HepG2 (cell line): ENCODE measurements around the gene COL8A1. TPM values are rescaled to one million over a fixed set of nuclear protein-coding genes. Genes with fewer than 3 reads are reported as not detected.

Experiments
- ATAC-seq: fragments of 200-7000 bp; cut with Tn5 transposase; 3 replicates; pipeline ENCODE4 v1.9.1; 2020; ENCODE audit warnings: mild to moderate bottlenecking, moderate library complexity
- BruUV-seq: library from RNA; stranded (reverse); fragments of 400-500 nt; replicated peaks from 2 replicates; lab custom pipeline; 2021; lab: Mats Ljungman, UMichigan
- CTCF ChIA-PET: fragments of 300-600 bp; formaldehyde crosslinking; extraction: SDS; loops from one replicate; lab custom pipeline; 2021; ENCODE audit warnings: low total read pairs, inconsistent platforms, low intra/inter-chr PET ratio; lab: Yijun Ruan, JAX
- POLR2A ChIA-PET: fragments of 350-600 bp; sonication (Branson Sonifier 250); formaldehyde crosslinking; loops from one replicate; lab custom pipeline; 2020; ENCODE audit warnings: antibody characterized with exemption, inconsistent platforms; lab: Yijun Ruan, JAX
- DNase-seq: peaks from one replicate; pipeline ENCODE4 v3.0.0-alpha.2; 2015; ENCODE audit warnings: low spot score
- FAIRE-seq: peaks from 3 replicates; lab custom pipeline; 2011; peaks lifted over from hg19 to GRCh38; lab: Jason Lieb, UNC
- H2AFZ ChIP-seq: one replicate; pipeline ENCODE4 v1.6.1; 2011; ENCODE audit warnings: low read length, inconsistent platforms
- H3K27ac ChIP-seq: fragments of 300-600 bp; 3 replicates; pipeline ENCODE4 v1.8.0; 2011; ENCODE audit warnings: mixed run types, mild to moderate bottlenecking, mixed read lengths, low read length, inconsistent platforms; ENCODE audit not compliant: insufficient read depth; ENCODE audit errors: extremely low read length
- H3K27me3 ChIP-seq, 2 experiments: fragments of 200-600 bp in 1 of 2; 2 replicates in 1 of 2; 3 replicates in 1 of 2; pipeline versions ENCODE4 v1.6.0 to v1.8.0; 2011; ENCODE audit warnings: low read length in 2 of 2, mild to moderate bottlenecking in 2 of 2, moderate library complexity in 2 of 2, inconsistent platforms in 1 of 2; ENCODE audit not compliant: insufficient read depth in 2 of 2, control insufficient read depth in 1 of 2
- H3K36me3 ChIP-seq, 2 experiments: fragments of 200-600 bp in 1 of 2; replicated peaks in 1 of 2; 2 replicates in 1 of 2; 3 replicates in 1 of 2; pipeline versions ENCODE4 v1.5.1 to v1.8.0; 2011; ENCODE audit warnings: low read length in 2 of 2, inconsistent platforms in 1 of 2; ENCODE audit not compliant: insufficient read depth in 2 of 2, control insufficient read depth in 1 of 2
- H3K4me1 ChIP-seq: 2 replicates; pipeline ENCODE4 v1.5.1; 2012; ENCODE audit warnings: low read length, inconsistent platforms; ENCODE audit not compliant: insufficient read depth
- H3K4me2 ChIP-seq: 2 replicates; pipeline ENCODE4 v1.6.0; 2011; ENCODE audit warnings: low read depth, low read length, inconsistent platforms
- H3K4me3 ChIP-seq, 3 experiments: fragments of 200-600 bp in 1 of 3; sonication (generic), shearing (Covaris generic) in 1 of 3; replicated peaks in 1 of 3; 2 replicates each; pipeline ENCODE4 v1.5.1; 2011 to 2016; ENCODE audit warnings: low read length in 3 of 3, inconsistent platforms in 2 of 3, low read depth in 2 of 3, mild to moderate bottlenecking in 2 of 3, control low read depth in 1 of 3, mixed read lengths in 1 of 3; ENCODE audit not compliant: insufficient read depth in 1 of 3
- H3K79me2 ChIP-seq: one replicate; pipeline ENCODE4 v1.6.1; 2011; ENCODE audit warnings: low read length, inconsistent platforms; ENCODE audit not compliant: insufficient read depth
- H3K9ac ChIP-seq: 2 replicates; pipeline ENCODE4 v1.6.0; 2011; ENCODE audit warnings: mild to moderate bottlenecking, low read depth, low read length, inconsistent platforms; ENCODE audit not compliant: insufficient read depth
- H3K9me3 ChIP-seq: 2 replicates; pipeline ENCODE4 v1.5.1; 2012; ENCODE audit warnings: mild to moderate bottlenecking, low read length
- H4K20me1 ChIP-seq: 2 replicates; pipeline ENCODE4 v1.6.0; 2011; ENCODE audit warnings: inconsistent platforms, mild to moderate bottlenecking, low read length, moderate library complexity; ENCODE audit not compliant: insufficient read depth
- FOXO1 ChIP-seq: sonication (generic); formaldehyde crosslinking; IDR thresholded peaks from 2 replicates; pipeline ENCODE4 v1.4.0; 2020; ENCODE audit warnings: missing genetic modification reagents
- MXD4 ChIP-seq: IDR thresholded peaks from 2 replicates; pipeline ENCODE4 v1.6.1; 2016; ENCODE audit warnings: mild to moderate bottlenecking, missing biosample characterization, missing genetic modification reagents
- NFKB2 ChIP-seq: sonication (generic); formaldehyde crosslinking; IDR thresholded peaks from 2 replicates; pipeline ENCODE4 v1.4.0; 2020; ENCODE audit warnings: missing genetic modification reagents, borderline replicate concordance
- YEATS2 ChIP-seq: sonication (generic); formaldehyde crosslinking; IDR thresholded peaks from 2 replicates; pipeline ENCODE4 v1.4.0; 2020; ENCODE audit warnings: missing genetic modification reagents, borderline replicate concordance
- ZBTB38 ChIP-seq: sonication (generic); formaldehyde crosslinking; IDR thresholded peaks from 2 replicates; pipeline ENCODE4 v1.5.1; 2020; ENCODE audit warnings: mild to moderate bottlenecking, missing genetic modification reagents
- ZBTB7A ChIP-seq: sonication (generic); formaldehyde crosslinking; IDR thresholded peaks from 2 replicates; pipeline ENCODE4 v1.8.0; 2022; ENCODE audit warnings: mild to moderate bottlenecking, missing genetic modification reagents
- ZNF160 ChIP-seq: sonication (generic); formaldehyde crosslinking; IDR thresholded peaks from 2 replicates; pipeline ENCODE4 v1.8.0; 2022; ENCODE audit warnings: mild to moderate bottlenecking, inconsistent platforms, missing genetic modification reagents
- ZNF205 ChIP-seq: IDR thresholded peaks from 2 replicates; pipeline ENCODE4 v1.6.1; 2018; ENCODE audit warnings: missing biosample characterization, missing genetic modification reagents
- ZNF768 ChIP-seq: sonication (generic); formaldehyde crosslinking; IDR thresholded peaks from 2 replicates; pipeline ENCODE4 v1.4.0; 2020; ENCODE audit warnings: missing genetic modification reagents
- WGBS: methylation state at CpG from one replicate; pipeline ENCODE4 v1.1.6; 2017; ENCODE audit warnings: low lambda C conversion rate; 5-methylcytosine and 5-hydroxymethylcytosine counted together
- in situ Hi-C: cut with HindIII; loops from 2 replicates; pipeline ENCODE4 v1.10.0; 2017; ENCODE audit warnings: low pct_unique_long_range_greater_than_20kb; ENCODE audit not compliant: extremely low pct_ligation_motif_present
- intact Hi-C: fragments of 100-400 bp; cut with micrococcal nuclease; formaldehyde crosslinking; loops from one replicate; pipeline ENCODE4 v1.10.0; 2022; ENCODE audit not compliant: unreplicated experiment
- polyA plus RNA-seq, 8 experiments: library from polyadenylated mRNA; depleted of rRNA in 3 of 8; stranded (reverse) in 7 of 8; unstranded in 1 of 8; fragments of >200 nt; fragmentation: Illumina TruSeq in 4 of 8; extraction: Trizol in 4 of 8; gene quantifications; 2 replicates each; pipeline versions ENCODE4 v1.2.1 to v1.2.3, GENCODE V29; 2011 to 2016; ENCODE audit warnings: low read depth in 4 of 8, missing spikeins in 1 of 8, mixed read lengths in 1 of 8; ENCODE audit not compliant: insufficient read depth in 1 of 8
- total RNA-seq, 5 experiments: library from RNA; depleted of rRNA; stranded (reverse); fragments of >200 nt; fragmentation: Illumina TruSeq; extraction: Trizol; gene quantifications; 2 replicates each; pipeline ENCODE4 v1.2.3, GENCODE V29; 2016; ENCODE audit warnings: low read depth in 1 of 5
- TF ChIP-seq, protein P1 (sequence below): sonication (generic); formaldehyde crosslinking; IDR thresholded peaks from 2 replicates; pipeline ENCODE4 v1.4.0; 2020; ENCODE audit warnings: missing genetic modification reagents
- TF ChIP-seq, protein P2 (sequence below): sonication (generic); formaldehyde crosslinking; IDR thresholded peaks from 2 replicates; pipeline ENCODE4 v1.4.0; 2020; ENCODE audit warnings: mild to moderate bottlenecking, missing genetic modification reagents, borderline replicate concordance
- TF ChIP-seq, protein P3 (sequence below): IDR thresholded peaks from 2 replicates; pipeline ENCODE4 v1.6.1; 2016
- TF ChIP-seq, protein P4 (sequence below): sonication (generic); formaldehyde crosslinking; IDR thresholded peaks from 2 replicates; pipeline ENCODE4 v1.5.1; 2020; ENCODE audit warnings: missing genetic modification reagents, mild to moderate bottlenecking, borderline replicate concordance

Gene COL8A1
- total and polyA plus RNA-seq, 2 of the 13 experiments (the other 11 are each of a cell fraction or from before 2014, with no cell fraction given), result not detected

DNA sequence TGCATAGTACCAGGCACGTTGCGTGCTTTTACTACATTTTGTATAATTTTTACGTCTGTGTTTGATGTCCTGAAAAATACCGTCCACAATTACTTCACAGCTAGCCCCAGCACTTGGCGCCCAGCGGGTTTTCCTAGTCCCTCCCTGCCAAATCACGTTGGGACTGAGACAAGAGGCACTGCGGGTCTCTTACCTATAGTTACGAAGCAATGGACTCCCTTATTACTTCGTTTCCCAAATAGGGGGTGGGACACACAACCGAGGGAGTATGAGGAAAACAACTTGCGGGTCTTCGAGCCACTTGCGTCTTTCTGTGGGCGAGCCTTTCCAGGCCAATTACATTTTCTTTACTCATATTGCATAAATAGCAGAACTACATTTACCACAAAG lies 178.6 kb downstream of the COL8A1 start (continued):
- 0 out of 2 replicates have a peak, but pooled peaks have one; percentile 7 for TF ChIP-seq ZNF205 (CRISPR knock-in tag)
- TF ChIP-seq ZBTB7A (CRISPR knock-in tag), result 0 out of 2 replicates have a peak, but pooled peaks have one; percentile 25

DNA sequence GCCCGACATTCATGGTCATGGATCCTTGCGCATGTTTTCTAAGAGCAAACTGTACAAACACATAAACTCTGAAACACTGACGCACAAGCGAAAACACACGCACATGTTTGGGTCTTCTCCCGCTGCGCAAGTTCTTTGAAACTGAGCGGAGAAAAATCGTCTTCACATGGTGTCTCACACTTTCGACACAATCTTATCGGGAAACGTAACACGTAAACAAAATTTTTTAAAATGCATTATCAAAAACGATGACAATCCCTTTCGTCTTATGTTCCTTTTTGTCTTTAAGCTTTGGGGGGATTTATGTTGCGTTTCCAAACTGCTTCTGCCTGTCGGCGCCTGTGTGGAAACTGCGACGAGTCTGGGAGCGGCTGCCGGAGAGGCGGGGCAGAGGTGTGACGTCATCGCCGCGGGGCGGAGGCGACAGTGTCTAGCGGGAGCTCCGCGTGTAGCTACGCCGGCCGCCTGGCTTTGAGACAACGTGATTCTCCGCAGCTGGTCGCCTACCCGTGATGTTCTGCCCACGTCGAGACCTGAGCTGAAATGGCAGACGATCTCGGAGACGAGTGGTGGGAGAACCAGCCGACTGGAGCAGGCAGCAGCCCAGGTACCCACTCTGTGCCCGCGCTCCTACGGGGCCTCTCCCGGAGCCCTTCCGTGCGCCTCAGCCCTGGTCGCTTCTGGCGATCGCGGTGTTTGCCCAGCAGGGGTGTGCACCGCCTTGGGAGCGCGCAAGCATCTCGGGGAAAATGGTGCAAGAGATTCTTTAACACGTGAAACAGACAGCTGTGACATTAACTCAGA lies 179.2 kb downstream of the COL8A1 start, which contains the start of gene CMSS1:
TSS of gene CMSS1 (plus strand) at position 426 of the 804 bp plus-strand sequence.
- BruUV-seq, result TSS peak; percentile 77
- FAIRE-seq (peak; percentile 56), DNase-seq (peak; percentile 77), ATAC-seq (peak; percentile 98)
- peaks cover 15% of the 10 kb centered on the region for H3K79me2 ChIP-seq
- H2AFZ ChIP-seq, result peak within 1 kb of the TSS; percentile 93
- in situ Hi-C loops, result loop anchor here (25.0 kb wide), 1 partner anchor 895 kb away; the partner anchor contains the start of gene TFG
- no peaks in the 10 kb centered on the region for H3K36me3 ChIP-seq
- H3K9me3 ChIP-seq, result no peaks in the 10 kb centered on the region
- intact Hi-C loops, result loop anchor here (10.0 kb wide), 1 partner anchor 897 kb away; no protein-coding TSS in a partner anchor
- peak within 1 kb of the TSS; percentile 83 for H3K9ac ChIP-seq
- CTCF ChIA-PET, result no interaction called here
- H3K4me1 ChIP-seq, result peaks cover 22% of the 10 kb centered on the region
- no peaks in the 10 kb centered on the region; a peak in 1 of 5 replicates for H3K27me3 ChIP-seq
- H3K4me2 ChIP-seq, result peak within 1 kb of the TSS; percentile 91
- WGBS, result 2% methylated on average over 37 of the region's 60 CpGs
- peak within 1 kb of the TSS; percentile 82 for H3K27ac ChIP-seq
- H3K4me3 ChIP-seq, result peak within 1 kb of the TSS; percentile 74 to 90 (median 86)
- POLR2A ChIA-PET, result interaction anchor here (0.6 to 1.3 kb wide), 5 partner anchors 15 to 584 kb away, joined by 3 to 5 read pairs (median 4); partner anchors contain the start of genes LNP1, TBC1D23 and TOMM70
- H4K20me1 ChIP-seq, result no peaks in the 10 kb centered on the region
- TF ChIP-seq ZNF160 (CRISPR knock-in tag) (peak; percentile 26; the same call in 1 of the 2 replicates), ZBTB38 (CRISPR knock-in tag) (no peak), FOXO1 (peak; percentile 51; the same call in 1 of the 2 replicates), MXD4 (CRISPR knock-in tag) (peak; percentile 97), YEATS2 (CRISPR knock-in tag) (peak; percentile 87; the same call in 1 of the 2 replicates), NFKB2 (CRISPR knock-in tag) (peak; percentile 69; the same call in 1 of the 2 replicates), ZNF768 (CRISPR knock-in tag) (peak; percentile 36; the same call in 1 of the 2 replicates)
- TF ChIP-seq, protein P1, sequence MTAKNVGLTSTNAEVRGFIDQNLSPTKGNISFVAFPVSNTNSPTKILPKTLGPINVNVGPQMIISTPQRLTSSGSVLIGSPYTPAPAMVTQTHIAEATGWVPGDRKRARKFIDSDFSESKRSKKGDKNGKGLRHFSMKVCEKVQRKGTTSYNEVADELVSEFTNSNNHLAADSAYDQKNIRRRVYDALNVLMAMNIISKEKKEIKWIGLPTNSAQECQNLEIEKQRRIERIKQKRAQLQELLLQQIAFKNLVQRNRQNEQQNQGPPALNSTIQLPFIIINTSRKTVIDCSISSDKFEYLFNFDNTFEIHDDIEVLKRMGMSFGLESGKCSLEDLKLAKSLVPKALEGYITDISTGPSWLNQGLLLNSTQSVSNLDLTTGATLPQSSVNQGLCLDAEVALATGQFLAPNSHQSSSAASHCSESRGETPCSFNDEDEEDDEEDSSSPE, result peak; percentile 97
- TF ChIP-seq, protein P2, sequence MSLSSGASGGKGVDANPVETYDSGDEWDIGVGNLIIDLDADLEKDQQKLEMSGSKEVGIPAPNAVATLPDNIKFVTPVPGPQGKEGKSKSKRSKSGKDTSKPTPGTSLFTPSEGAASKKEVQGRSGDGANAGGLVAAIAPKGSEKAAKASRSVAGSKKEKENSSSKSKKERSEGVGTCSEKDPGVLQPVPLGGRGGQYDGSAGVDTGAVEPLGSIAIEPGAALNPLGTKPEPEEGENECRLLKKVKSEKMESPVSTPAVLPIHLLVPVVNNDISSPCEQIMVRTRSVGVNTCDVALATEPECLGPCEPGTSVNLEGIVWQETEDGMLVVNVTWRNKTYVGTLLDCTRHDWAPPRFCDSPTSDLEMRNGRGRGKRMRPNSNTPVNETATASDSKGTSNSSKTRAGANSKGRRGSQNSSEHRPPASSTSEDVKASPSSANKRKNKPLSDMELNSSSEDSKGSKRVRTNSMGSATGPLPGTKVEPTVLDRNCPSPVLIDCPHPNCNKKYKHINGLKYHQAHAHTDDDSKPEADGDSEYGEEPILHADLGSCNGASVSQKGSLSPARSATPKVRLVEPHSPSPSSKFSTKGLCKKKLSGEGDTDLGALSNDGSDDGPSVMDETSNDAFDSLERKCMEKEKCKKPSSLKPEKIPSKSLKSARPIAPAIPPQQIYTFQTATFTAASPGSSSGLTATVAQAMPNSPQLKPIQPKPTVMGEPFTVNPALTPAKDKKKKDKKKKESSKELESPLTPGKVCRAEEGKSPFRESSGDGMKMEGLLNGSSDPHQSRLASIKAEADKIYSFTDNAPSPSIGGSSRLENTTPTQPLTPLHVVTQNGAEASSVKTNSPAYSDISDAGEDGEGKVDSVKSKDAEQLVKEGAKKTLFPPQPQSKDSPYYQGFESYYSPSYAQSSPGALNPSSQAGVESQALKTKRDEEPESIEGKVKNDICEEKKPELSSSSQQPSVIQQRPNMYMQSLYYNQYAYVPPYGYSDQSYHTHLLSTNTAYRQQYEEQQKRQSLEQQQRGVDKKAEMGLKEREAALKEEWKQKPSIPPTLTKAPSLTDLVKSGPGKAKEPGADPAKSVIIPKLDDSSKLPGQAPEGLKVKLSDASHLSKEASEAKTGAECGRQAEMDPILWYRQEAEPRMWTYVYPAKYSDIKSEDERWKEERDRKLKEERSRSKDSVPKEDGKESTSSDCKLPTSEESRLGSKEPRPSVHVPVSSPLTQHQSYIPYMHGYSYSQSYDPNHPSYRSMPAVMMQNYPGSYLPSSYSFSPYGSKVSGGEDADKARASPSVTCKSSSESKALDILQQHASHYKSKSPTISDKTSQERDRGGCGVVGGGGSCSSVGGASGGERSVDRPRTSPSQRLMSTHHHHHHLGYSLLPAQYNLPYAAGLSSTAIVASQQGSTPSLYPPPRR (CRISPR knock-in tag), result 0 out of 2 replicates have a peak, but pooled peaks have one; percentile 18
- TF ChIP-seq, protein P3, sequence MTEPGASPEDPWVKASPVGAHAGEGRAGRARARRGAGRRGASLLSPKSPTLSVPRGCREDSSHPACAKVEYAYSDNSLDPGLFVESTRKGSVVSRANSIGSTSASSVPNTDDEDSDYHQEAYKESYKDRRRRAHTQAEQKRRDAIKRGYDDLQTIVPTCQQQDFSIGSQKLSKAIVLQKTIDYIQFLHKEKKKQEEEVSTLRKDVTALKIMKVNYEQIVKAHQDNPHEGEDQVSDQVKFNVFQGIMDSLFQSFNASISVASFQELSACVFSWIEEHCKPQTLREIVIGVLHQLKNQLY (CRISPR knock-in tag), result 0 out of 2 replicates have a peak, but pooled peaks have one; percentile 4
- TF ChIP-seq, protein P4, sequence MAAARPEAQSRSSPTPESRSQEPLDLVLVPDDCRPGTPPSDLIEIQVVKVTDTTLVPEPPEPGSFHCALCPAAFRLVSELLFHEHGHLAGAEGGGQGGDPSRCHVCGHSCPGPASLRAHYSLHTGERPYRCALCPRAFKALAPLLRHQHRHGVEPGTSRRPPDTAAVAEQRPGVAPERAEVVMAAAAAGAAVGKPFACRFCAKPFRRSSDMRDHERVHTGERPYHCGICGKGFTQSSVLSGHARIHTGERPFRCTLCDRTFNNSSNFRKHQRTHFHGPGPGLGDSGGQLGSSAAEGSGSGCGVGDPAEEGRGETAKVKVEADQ (CRISPR knock-in tag), result 0 out of 2 replicates have a peak, but pooled peaks have one; percentile 33
